Breast epithelium (tissue), 4 donors: Measurements from ENCODE around the gene OTUB2. TPM values are rescaled to one million over a fixed set of nuclear protein-coding genes. Genes with fewer than 3 reads are reported as not detected.
A peak's percentile ranks its signal among the peaks of the same experiment; 100 is the strongest.

Source experiments
- DNase-seq, 2 donors: peaks; one replicate each; pipeline ENCODE4 v3.0.0-alpha.2; 2019; ENCODE audit warnings: low spot score in 2 of 2
- H3K27ac ChIP-seq, 2 donors: fragments of 200-600 bp; sonication (generic) in 1 of 2; one replicate each; pipeline ENCODE4 v1.5.1; 2016 to 2019; ENCODE audit warnings: mild to moderate bottlenecking in 1 of 2
- H3K27me3 ChIP-seq, 2 donors: fragments of 200-600 bp; sonication (generic) in 1 of 2; one replicate each; pipeline versions ENCODE4 v1.5.1 to v1.6.0; 2017 to 2019; ENCODE audit warnings: control low read depth in 1 of 2, mild to moderate bottlenecking in 1 of 2
- H3K36me3 ChIP-seq: fragments of 200-600 bp; one replicate; pipeline ENCODE4 v1.5.1; 2019
- H3K4me1 ChIP-seq, 2 donors: fragments of 200-600 bp; sonication (generic); one replicate each; pipeline ENCODE4 v1.5.1; 2016 to 2019; ENCODE audit warnings: control low read depth in 1 of 2
- H3K4me3 ChIP-seq, 3 donors: fragments of 200-600 bp; sonication (generic); 1 replicate in 2 of 3; 2 replicates in 1 of 3; pipeline ENCODE4 v1.5.1; 2016 to 2019; ENCODE audit warnings: mild to moderate bottlenecking in 3 of 3, moderate library complexity in 2 of 3
- H3K9me3 ChIP-seq, 2 donors: fragments of 200-600 bp; sonication (generic) in 1 of 2; one replicate each; pipeline ENCODE4 v1.5.1; 2016 to 2019; ENCODE audit warnings: control low read depth in 1 of 2
- CTCF ChIP-seq, 3 donors: fragments of 450-650 bp; IDR thresholded peaks; one replicate each; pipeline ENCODE4 v1.5.1; 2016 to 2017; ENCODE audit warnings: antibody characterized with exemption in 3 of 3, mild to moderate bottlenecking in 3 of 3, moderate library complexity in 3 of 3
- POLR2A ChIP-seq: fragments of 450-650 bp; IDR thresholded peaks from one replicate; pipeline ENCODE4 v1.6.1; 2016; ENCODE audit warnings: antibody characterized with exemption, mild to moderate bottlenecking, moderate library complexity
- POLR2AphosphoS5 ChIP-seq, 3 donors: sonication (generic); formaldehyde crosslinking; IDR thresholded peaks; one replicate each; pipeline ENCODE4 v1.6.1; 2017; ENCODE audit warnings: antibody characterized with exemption in 3 of 3
- intact Hi-C: fragments of 100-400 bp; cut with DNase I; formaldehyde crosslinking; loops from one replicate; pipeline ENCODE4 v1.15.1; 2023; ENCODE audit warnings: low total_unique reads
- total RNA-seq, 3 donors: library from RNA; depleted of rRNA; stranded (reverse); fragments of >200 nt; gene quantifications; one replicate each; pipeline ENCODE4 v1.1.0, GENCODE V29; 2016

Gene OTUB2
- total RNA-seq, 3 donors from 2014 or later = 0.64 to 1.6 (median 0.73) TPM

GRCh38 chr14:94048691-94049624 is 22.8 kb downstream of the OTUB2 start:
- intact Hi-C loops = no loop called here
- Histone ChIP-seq H3K27ac (no peak overlapping the region), H3K36me3 (peaks cover 15% of the 10 kb centered on the region)

GRCh38 chr14:94049625-94050023 is 23.5 kb downstream of the OTUB2 start:
- no peak overlapping the region for H3K27ac ChIP-seq
- H3K4me3 ChIP-seq = no peak overlapping the region
- DNase-seq = peak in 1 of 2 donors; percentile 12
- no peak for TF ChIP-seq POLR2AphosphoS5 (IDR thresholded peaks at IDR 0.05)
- no peak for TF ChIP-seq POLR2A
- no peak for TF ChIP-seq CTCF (IDR thresholded peaks at IDR 0.05)
- no peaks in the 10 kb centered on the region for H3K9me3 ChIP-seq
- H3K4me1 ChIP-seq = no peaks in the 10 kb centered on the region
- H3K36me3 ChIP-seq = peaks cover 15% of the 10 kb centered on the region
- intact Hi-C loops = no loop called here
- H3K27me3 ChIP-seq = no peaks in the 10 kb centered on the region

More at GRCh38 chr14:94048691-94049624, 22.8 kb downstream of the OTUB2 start:
- H3K27me3 ChIP-seq = no peaks in the 10 kb centered on the region
- no peak overlapping the region for H3K4me3 ChIP-seq
- no peak for DNase-seq
- no peaks in the 10 kb centered on the region for H3K9me3 ChIP-seq
- no peak for TF ChIP-seq POLR2AphosphoS5 (IDR thresholded peaks at IDR 0.05)
- no peaks in the 10 kb centered on the region for H3K4me1 ChIP-seq

GRCh38 chr14:94050231-94050880 is 24.2 kb downstream of the OTUB2 start:
- Histone ChIP-seq H3K36me3 (peaks cover 15% of the 10 kb centered on the region), H3K4me1 (no peaks in the 10 kb centered on the region), H3K4me3 (no peak overlapping the region), H3K27ac (no peak overlapping the region), H3K27me3 (no peaks in the 10 kb centered on the region), H3K9me3 (no peaks in the 10 kb centered on the region)
- no peak for TF ChIP-seq POLR2AphosphoS5 (IDR thresholded peaks at IDR 0.05)
- TF ChIP-seq CTCF (IDR thresholded peaks at IDR 0.05) = no peak
- TF ChIP-seq POLR2A = no peak
- DNase-seq = peak in 1 of 2 donors; percentile 17
- intact Hi-C loops = no loop called here

- no peak overlapping the region for H3K27ac ChIP-seq
- intact Hi-C loops = no loop called here
- no peaks in the 10 kb centered on the region for H3K27me3 ChIP-seq
- TF ChIP-seq CTCF (IDR thresholded peaks at IDR 0.05) = peak in 1 of 3 donors; percentile 25
- no peak for TF ChIP-seq POLR2AphosphoS5 (IDR thresholded peaks at IDR 0.05)
- DNase-seq = peak; percentile 37 to 50
- H3K4me3 ChIP-seq = no peak overlapping the region
- H3K9me3 ChIP-seq = no peaks in the 10 kb centered on the region
- no peaks in the 10 kb centered on the region for H3K4me1 ChIP-seq
- H3K36me3 ChIP-seq = peaks cover 15% of the 10 kb centered on the region
These were observed 25.0 kb downstream of the OTUB2 start for GRCh38 chr14:94051115-94051514.

- no peaks in the 10 kb centered on the region for H3K27me3 ChIP-seq
- TF ChIP-seq POLR2AphosphoS5 (IDR thresholded peaks at IDR 0.05) (no peak), POLR2A (no peak), CTCF (IDR thresholded peaks at IDR 0.05) (no peak)
- no peak overlapping the region for H3K4me3 ChIP-seq
- H3K4me1 ChIP-seq = no peaks in the 10 kb centered on the region
- no peak overlapping the region for H3K27ac ChIP-seq
- no peaks in the 10 kb centered on the region for H3K9me3 ChIP-seq
- peaks cover 15% of the 10 kb centered on the region for H3K36me3 ChIP-seq
- intact Hi-C loops = no loop called here
- DNase-seq = peak in 1 of 2 donors; percentile 15
These were observed 25.6 kb downstream of the OTUB2 start for GRCh38 chr14:94051779-94052178.
